A673 (cell line): ENCODE results near the gene GPRC5D. TPM values are rescaled to one million over a fixed set of nuclear protein-coding genes. Genes with fewer than 3 reads are reported as not detected.

Experiments
- BruUV-seq: library from RNA; stranded (reverse); fragments of 400-500 nt; replicated peaks from 2 replicates; lab custom pipeline; 2021; lab: Mats Ljungman, UMichigan
- CTCF ChIA-PET: fragments of 300-600 bp; sonication (Branson Sonifier 250); formaldehyde crosslinking; loops from one replicate; lab custom pipeline; 2022; ENCODE audit warnings: antibody characterized with exemption; lab: Charles Lee
- POLR2A ChIA-PET: fragments of 300-600 bp; sonication (Branson Sonifier 250); formaldehyde crosslinking; loops from one replicate; lab custom pipeline; 2022; ENCODE audit warnings: antibody characterized with exemption; ENCODE audit not compliant: low non-redundant PET; lab: Charles Lee
- DNase-seq: peaks from one replicate; pipeline ENCODE4 v3.0.0-alpha.2; 2015; ENCODE audit warnings: low spot score
- H3K27ac ChIP-seq: fragments of 200-600 bp; sonication (generic); 2 replicates; pipeline ENCODE4 v1.5.1; 2016; ENCODE audit warnings: mixed run types, low read depth, mild to moderate bottlenecking, mixed read lengths, antibody characterized with exemption, low read length; ENCODE audit not compliant: poor library complexity, severe bottlenecking
- H3K27me3 ChIP-seq: fragments of 200-600 bp; sonication (generic); replicated peaks from 2 replicates; pipeline ENCODE4 v1.6.1; 2017; ENCODE audit warnings: mixed run types, low read depth, mild to moderate bottlenecking, mixed read lengths, antibody characterized with exemption, low read length; ENCODE audit not compliant: insufficient read depth, poor library complexity
- H3K36me3 ChIP-seq: fragments of 200-600 bp; sonication (generic); 2 replicates; pipeline ENCODE4 v1.6.1; 2016; ENCODE audit warnings: mixed run types, mild to moderate bottlenecking, mixed read lengths, antibody characterized with exemption, low read length; ENCODE audit not compliant: insufficient read depth, poor library complexity, severe bottlenecking
- H3K4me1 ChIP-seq: fragments of 200-600 bp; sonication (generic); 2 replicates; pipeline ENCODE4 v1.6.1; 2017; ENCODE audit warnings: mixed run types, mild to moderate bottlenecking, mixed read lengths, antibody characterized with exemption, low read length; ENCODE audit not compliant: insufficient read depth, poor library complexity, severe bottlenecking
- H3K4me3 ChIP-seq: fragments of 200-600 bp; sonication (generic); 2 replicates; pipeline ENCODE4 v1.5.1; 2016; ENCODE audit warnings: low read depth, mixed run types, mild to moderate bottlenecking, mixed read lengths, low read length; ENCODE audit not compliant: poor library complexity, severe bottlenecking
- H3K9me3 ChIP-seq: fragments of 200-600 bp; sonication (generic); 2 replicates; pipeline ENCODE4 v1.6.1; 2016; ENCODE audit warnings: mixed run types, low read depth, mild to moderate bottlenecking, mixed read lengths, antibody characterized with exemption, low read length; ENCODE audit not compliant: poor library complexity, severe bottlenecking
- EZH2 ChIP-seq: fragments of 200-600 bp; sonication (generic); IDR thresholded peaks from 2 replicates; pipeline ENCODE4 v1.6.1; 2017; ENCODE audit warnings: borderline replicate concordance, low read depth, mild to moderate bottlenecking, mixed read lengths, antibody characterized with exemption, low read length; ENCODE audit not compliant: poor library complexity, severe bottlenecking
- intact Hi-C: fragments of 100-400 bp; cut with micrococcal nuclease; formaldehyde crosslinking; loops from one replicate; pipeline ENCODE4 v1.10.0; 2022; ENCODE audit not compliant: unreplicated experiment
- total RNA-seq: library from RNA; stranded (reverse); gene quantifications from 2 replicates; pipeline ENCODE4 v1.2.3, GENCODE V29; 2021
- TF ChIP-seq, protein P1 (sequence below): fragments of 300-800, 200-600 bp; sonication (generic); conservative IDR thresholded peaks from 2 replicates; pipeline ENCODE4 v1.5.1; 2017; ENCODE audit warnings: low read depth, mild to moderate bottlenecking, antibody characterized with exemption, low read length, moderate library complexity, mixed read lengths

GPRC5D gene
- total RNA-seq, 1 experiment from 2014 or later: not detected

GRCh38 chr12:12954356-12954755 lies 2.4 kb upstream of the GPRC5D start:
- intact Hi-C loops: no loop called here
- Histone ChIP-seq H3K4me1 (no peaks in the 10 kb centered on the region), H3K27ac (no peak overlapping the region), H3K36me3 (no peaks in the 10 kb centered on the region), H3K27me3 (no peaks in the 10 kb centered on the region), H3K9me3 (no peaks in the 10 kb centered on the region), H3K4me3 (no peak overlapping the region)
- POLR2A ChIA-PET: interaction anchor here (0.6 kb wide), 1 partner anchor 1848 kb away, joined by 3 read pairs; no protein-coding TSS in a partner anchor
- no TSS peak for BruUV-seq
- no peak for DNase-seq
- TF ChIP-seq, protein P1, sequence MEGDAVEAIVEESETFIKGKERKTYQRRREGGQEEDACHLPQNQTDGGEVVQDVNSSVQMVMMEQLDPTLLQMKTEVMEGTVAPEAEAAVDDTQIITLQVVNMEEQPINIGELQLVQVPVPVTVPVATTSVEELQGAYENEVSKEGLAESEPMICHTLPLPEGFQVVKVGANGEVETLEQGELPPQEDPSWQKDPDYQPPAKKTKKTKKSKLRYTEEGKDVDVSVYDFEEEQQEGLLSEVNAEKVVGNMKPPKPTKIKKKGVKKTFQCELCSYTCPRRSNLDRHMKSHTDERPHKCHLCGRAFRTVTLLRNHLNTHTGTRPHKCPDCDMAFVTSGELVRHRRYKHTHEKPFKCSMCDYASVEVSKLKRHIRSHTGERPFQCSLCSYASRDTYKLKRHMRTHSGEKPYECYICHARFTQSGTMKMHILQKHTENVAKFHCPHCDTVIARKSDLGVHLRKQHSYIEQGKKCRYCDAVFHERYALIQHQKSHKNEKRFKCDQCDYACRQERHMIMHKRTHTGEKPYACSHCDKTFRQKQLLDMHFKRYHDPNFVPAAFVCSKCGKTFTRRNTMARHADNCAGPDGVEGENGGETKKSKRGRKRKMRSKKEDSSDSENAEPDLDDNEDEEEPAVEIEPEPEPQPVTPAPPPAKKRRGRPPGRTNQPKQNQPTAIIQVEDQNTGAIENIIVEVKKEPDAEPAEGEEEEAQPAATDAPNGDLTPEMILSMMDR: no peak
- TF ChIP-seq EZH2: no peak
- CTCF ChIA-PET: no interaction called here

DNA sequence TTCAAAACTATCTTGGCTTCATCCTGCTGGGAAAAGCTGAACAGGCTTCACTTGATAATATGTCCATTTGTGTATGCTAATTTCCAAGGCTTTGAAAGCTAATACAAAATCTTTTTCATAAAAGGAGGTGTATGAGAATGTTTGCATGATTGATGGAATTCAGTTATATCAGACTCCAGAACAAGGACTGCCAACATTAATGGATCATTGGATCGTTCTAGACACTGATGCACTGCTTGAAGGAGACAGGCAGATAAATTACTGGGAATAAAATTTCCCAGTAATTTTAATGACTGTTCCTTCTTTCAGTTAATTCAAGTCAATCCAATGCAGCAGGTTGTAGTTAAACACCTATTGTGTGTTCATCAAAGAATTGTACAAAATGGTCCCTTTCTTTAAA lies 466 bp downstream of the GPRC5D start:
- CTCF ChIA-PET: no interaction called here
- no peaks in the 10 kb centered on the region for H3K9me3 ChIP-seq

GRCh38 chr12:12947902-12948301 lies 4.1 kb downstream of the GPRC5D start:
- CTCF ChIA-PET: no interaction called here
- no TSS peak for BruUV-seq

More for the DNA sequence above, 466 bp downstream of the GPRC5D start:
- no peaks in the 10 kb centered on the region for H3K4me1 ChIP-seq
- H3K27me3 ChIP-seq: no peaks in the 10 kb centered on the region
- POLR2A ChIA-PET: no interaction called here
- no TSS peak for BruUV-seq
- no peak overlapping the region for H3K4me3 ChIP-seq
- intact Hi-C loops: no loop called here
- TF ChIP-seq, protein P1: no peak
- TF ChIP-seq EZH2: no peak
- no peak overlapping the region for H3K27ac ChIP-seq
- no peak for DNase-seq
- H3K36me3 ChIP-seq: no peaks in the 10 kb centered on the region

More at GRCh38 chr12:12947902-12948301, 4.1 kb downstream of the GPRC5D start:
- Histone ChIP-seq H3K27ac (no peak overlapping the region), H3K4me3 (no peak overlapping the region), H3K36me3 (no peaks in the 10 kb centered on the region), H3K4me1 (no peaks in the 10 kb centered on the region), H3K9me3 (no peaks in the 10 kb centered on the region), H3K27me3 (no peaks in the 10 kb centered on the region)
- TF ChIP-seq EZH2: no peak
- TF ChIP-seq, protein P1: no peak
- POLR2A ChIA-PET: no interaction called here
- DNase-seq: no peak
- intact Hi-C loops: no loop called here
